Epithelial cell of esophagus (primary cell): ENCODE measurements around the gene PRKCB.
A peak's percentile ranks its signal among the peaks of the same experiment; 100 is the strongest.

Experiments used
- DNase-seq: peaks from one replicate; pipeline ENCODE4 v3.0.0; 2010; ENCODE audit warnings: low read depth
- H3K4me3 ChIP-seq: 2 replicates; pipeline ENCODE4 v1.5.1; 2011; ENCODE audit warnings: mild to moderate bottlenecking, low read length, control low read depth
- CTCF ChIP-seq: IDR thresholded peaks from 2 replicates; pipeline ENCODE4 v1.5.1; 2011; ENCODE audit warnings: low read depth, mild to moderate bottlenecking, low read length, control low read depth, inconsistent platforms; ENCODE audit not compliant: insufficient read depth; ENCODE audit errors: missing control alignments

Gene PRKCB

GRCh38 chr16:24075931-24076716 lies 240.3 kb downstream of the PRKCB start:
- H3K4me3 ChIP-seq: no peak overlapping the region
- no peak for TF ChIP-seq CTCF
- DNase-seq: no peak

GRCh38 chr16:24077292-24077691 lies 241.5 kb downstream of the PRKCB start:
- no peak overlapping the region for H3K4me3 ChIP-seq
- TF ChIP-seq CTCF: no peak
- DNase-seq: no peak

- TF ChIP-seq CTCF: no peak
- DNase-seq: no peak
- H3K4me3 ChIP-seq: no peak overlapping the region
Observed at GRCh38 chr16:24077966-24078365, 242.2 kb downstream of the PRKCB start.

GRCh38 chr16:24085666-24086065 lies 249.9 kb downstream of the PRKCB start:
- TF ChIP-seq CTCF: no peak
- DNase-seq: no peak
- H3K4me3 ChIP-seq: no peak overlapping the region

- no peak overlapping the region for H3K4me3 ChIP-seq
- no peak for TF ChIP-seq CTCF
- no peak for DNase-seq
Observed at GRCh38 chr16:24087891-24088410, 252.2 kb downstream of the PRKCB start.

GRCh38 chr16:24088767-24089166 lies 253.0 kb downstream of the PRKCB start:
- no peak for TF ChIP-seq CTCF
- no peak overlapping the region for H3K4me3 ChIP-seq
- peak; percentile 9 for DNase-seq

- H3K4me3 ChIP-seq: no peak overlapping the region
- DNase-seq: no peak
- no peak for TF ChIP-seq CTCF
Observed at GRCh38 chr16:24091125-24091524, 255.3 kb downstream of the PRKCB start.
